Measurements from ENCODE around the gene PPP2R2D. TPM values are rescaled to one million over a fixed set of nuclear protein-coding genes. Genes with fewer than 3 reads are reported as not detected.

Gene PPP2R2D
- total and polyA plus RNA-seq, 5 donors = 30.1 to 38.2 (median 35.4) TPM

DNA sequence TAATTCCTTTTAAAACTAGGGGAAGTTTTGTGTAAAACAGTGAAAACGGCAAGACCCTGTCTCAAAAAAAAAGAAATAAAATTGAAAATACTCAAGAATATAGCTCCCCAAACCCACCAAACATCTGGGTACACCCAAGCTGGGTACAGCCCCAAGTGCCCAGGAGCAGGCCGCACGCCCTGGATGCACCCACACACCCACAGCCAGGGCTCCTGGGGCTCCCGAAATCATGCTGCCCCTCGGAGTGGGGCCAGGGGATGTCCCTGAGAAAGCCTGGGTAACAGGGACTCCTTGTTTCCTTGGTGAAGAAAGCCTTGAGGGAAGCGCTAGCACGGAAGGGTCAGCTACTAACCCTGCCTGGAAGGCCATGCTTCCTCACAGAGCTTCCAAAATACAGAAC is 70.8 kb downstream of the PPP2R2D start:
- Histone ChIP-seq H3K4me3 (ENCODE audit: low read length) (no peak overlapping the region), H3K9me3 (ENCODE audit: control insufficient read depth, low read length) (no peaks in the 10 kb centered on the region), H3K27me3 (ENCODE audit: control insufficient read depth, insufficient read depth) (no peaks in the 10 kb centered on the region), H3K4me1 (ENCODE audit: control insufficient read depth, insufficient read depth, low read length) (peaks cover 8% of the 10 kb centered on the region), H3K27ac (ENCODE audit: low read length) (no peak overlapping the region)
- ATAC-seq (no peak), DNase-seq (no peak)
- intact Hi-C loops (cut with DNase I) = loop anchor here in 1 of 4 donors (10.0 kb wide), 1 partner anchor 67 kb away; the partner anchor contains the start of gene PPP2R2D
- 92% methylated on average over 7 of the region's 7 CpGs for WGBS

GRCh38 chr10:131972474-131973071 is 71.8 kb downstream of the PPP2R2D start:
- no peaks in the 10 kb centered on the region for H3K9me3 ChIP-seq (ENCODE audit: control insufficient read depth, low read length)
- no peak overlapping the region for H3K4me3 ChIP-seq (ENCODE audit: low read length)
- H3K27me3 ChIP-seq (ENCODE audit: control insufficient read depth, insufficient read depth) = no peaks in the 10 kb centered on the region
- H3K4me1 ChIP-seq (ENCODE audit: control insufficient read depth, insufficient read depth, low read length) = peaks cover 8% of the 10 kb centered on the region
- peak; percentile 83 to 88 for ATAC-seq
- H3K27ac ChIP-seq (ENCODE audit: low read length) = no peak overlapping the region
- peak; percentile 75 to 89 (median 87) for DNase-seq
- 26% methylated on average over 11 of the region's 11 CpGs for WGBS
- intact Hi-C loops (cut with DNase I) = loop anchor here in 1 of 4 donors (10.0 kb wide), 1 partner anchor 68 kb away; the partner anchor contains the start of gene PPP2R2D

GRCh38 chr10:131973160-131973951 is 72.5 kb downstream of the PPP2R2D start:
- DNase-seq (peak in 1 of 3 donors; percentile 66), ATAC-seq (peak; percentile 42 to 47)
- Histone ChIP-seq H3K27ac (ENCODE audit: low read length) (no peak overlapping the region), H3K4me1 (ENCODE audit: control insufficient read depth, insufficient read depth, low read length) (peaks cover 8% of the 10 kb centered on the region), H3K27me3 (ENCODE audit: control insufficient read depth, insufficient read depth) (no peaks in the 10 kb centered on the region), H3K4me3 (ENCODE audit: low read length) (no peak overlapping the region), H3K9me3 (ENCODE audit: control insufficient read depth, low read length) (no peaks in the 10 kb centered on the region)
- intact Hi-C loops (cut with DNase I) = loop anchor here in 1 of 4 donors (10.0 kb wide), 1 partner anchor 69 kb away; the partner anchor contains the start of gene PPP2R2D
- WGBS = 76% methylated on average over 34 of the region's 34 CpGs

DNA sequence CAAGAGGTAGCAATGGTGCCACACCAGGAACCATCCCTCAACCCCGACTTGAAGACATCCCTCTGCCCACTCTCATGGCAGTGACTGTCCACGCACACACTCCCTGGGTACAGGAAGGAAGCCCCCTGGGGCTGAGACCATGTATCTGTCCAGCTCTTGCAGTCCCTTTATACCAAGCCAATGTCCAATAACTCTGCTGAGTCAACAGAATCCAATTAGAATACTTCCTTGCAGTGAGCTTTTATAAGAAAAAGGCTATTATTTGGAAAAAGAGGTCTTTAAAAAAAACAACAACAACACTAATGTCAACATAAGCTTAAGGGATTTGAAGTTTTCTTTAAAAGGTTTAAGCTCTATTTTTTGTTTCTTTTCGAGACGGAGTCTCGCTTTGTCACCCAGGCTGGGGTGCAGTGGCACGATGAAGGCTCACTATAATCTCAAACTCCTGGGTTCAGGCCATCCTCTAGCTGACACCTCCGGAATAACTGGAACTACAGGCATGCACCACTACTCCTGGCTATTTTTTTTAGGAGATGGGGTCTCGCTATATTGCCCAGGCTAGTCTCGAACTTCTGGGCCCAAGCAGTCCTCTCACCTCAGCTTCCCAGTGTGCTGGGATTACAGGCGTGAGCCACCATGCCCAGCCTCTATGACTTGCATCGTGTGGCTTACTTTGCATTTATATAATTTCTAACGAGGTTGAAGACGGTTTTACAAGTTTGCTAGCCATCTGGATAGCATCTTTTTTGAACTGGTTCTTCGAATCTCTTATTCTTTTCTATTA is 73.4 kb downstream of the PPP2R2D start:
- Histone ChIP-seq H3K9me3 (ENCODE audit: control insufficient read depth, low read length) (no peaks in the 10 kb centered on the region), H3K27ac (ENCODE audit: low read length) (no peak overlapping the region), H3K27me3 (ENCODE audit: control insufficient read depth, insufficient read depth) (no peaks in the 10 kb centered on the region), H3K4me3 (ENCODE audit: low read length) (no peak overlapping the region), H3K4me1 (ENCODE audit: control insufficient read depth, insufficient read depth, low read length) (peaks cover 8% of the 10 kb centered on the region)
- WGBS = 88% methylated on average over 14 of the region's 14 CpGs
- DNase-seq = no peak
- intact Hi-C loops (cut with DNase I) = loop anchor here in 1 of 4 donors (10.0 kb wide), 1 partner anchor 69 kb away; the partner anchor contains the start of gene PPP2R2D
- ATAC-seq = no peak

GRCh38 chr10:131975003-131975402 is 74.2 kb downstream of the PPP2R2D start:
- no peaks in the 10 kb centered on the region for H3K9me3 ChIP-seq (ENCODE audit: control insufficient read depth, low read length)
- H3K27me3 ChIP-seq (ENCODE audit: control insufficient read depth, insufficient read depth) = no peaks in the 10 kb centered on the region
- H3K27ac ChIP-seq (ENCODE audit: low read length) = no peak overlapping the region
- peaks cover 10% of the 10 kb centered on the region for H3K4me1 ChIP-seq (ENCODE audit: control insufficient read depth, insufficient read depth, low read length)
- WGBS = 54% methylated on average over 6 of the region's 6 CpGs
- DNase-seq = no peak
- intact Hi-C loops (cut with DNase I) = loop anchor here in 1 of 4 donors (10.0 kb wide), 1 partner anchor 70 kb away; the partner anchor contains the start of gene PPP2R2D
- no peak overlapping the region for H3K4me3 ChIP-seq (ENCODE audit: low read length)
- no peak for ATAC-seq

- H3K27me3 ChIP-seq (ENCODE audit: control insufficient read depth, insufficient read depth) = no peaks in the 10 kb centered on the region
- peaks cover 10% of the 10 kb centered on the region for H3K4me1 ChIP-seq (ENCODE audit: control insufficient read depth, insufficient read depth, low read length)
- no peak for DNase-seq
- H3K9me3 ChIP-seq (ENCODE audit: control insufficient read depth, low read length) = no peaks in the 10 kb centered on the region
- intact Hi-C loops (cut with DNase I) = loop anchor here in 1 of 4 donors (10.0 kb wide), 1 partner anchor 71 kb away; the partner anchor contains the start of gene PPP2R2D
- H3K27ac ChIP-seq (ENCODE audit: low read length) = no peak overlapping the region
- WGBS = 88% methylated on average over 10 of the region's 10 CpGs
- H3K4me3 ChIP-seq (ENCODE audit: low read length) = no peak overlapping the region
- ATAC-seq = no peak
Measured at GRCh38 chr10:131975796-131976195, 75.0 kb downstream of the PPP2R2D start.

DNA sequence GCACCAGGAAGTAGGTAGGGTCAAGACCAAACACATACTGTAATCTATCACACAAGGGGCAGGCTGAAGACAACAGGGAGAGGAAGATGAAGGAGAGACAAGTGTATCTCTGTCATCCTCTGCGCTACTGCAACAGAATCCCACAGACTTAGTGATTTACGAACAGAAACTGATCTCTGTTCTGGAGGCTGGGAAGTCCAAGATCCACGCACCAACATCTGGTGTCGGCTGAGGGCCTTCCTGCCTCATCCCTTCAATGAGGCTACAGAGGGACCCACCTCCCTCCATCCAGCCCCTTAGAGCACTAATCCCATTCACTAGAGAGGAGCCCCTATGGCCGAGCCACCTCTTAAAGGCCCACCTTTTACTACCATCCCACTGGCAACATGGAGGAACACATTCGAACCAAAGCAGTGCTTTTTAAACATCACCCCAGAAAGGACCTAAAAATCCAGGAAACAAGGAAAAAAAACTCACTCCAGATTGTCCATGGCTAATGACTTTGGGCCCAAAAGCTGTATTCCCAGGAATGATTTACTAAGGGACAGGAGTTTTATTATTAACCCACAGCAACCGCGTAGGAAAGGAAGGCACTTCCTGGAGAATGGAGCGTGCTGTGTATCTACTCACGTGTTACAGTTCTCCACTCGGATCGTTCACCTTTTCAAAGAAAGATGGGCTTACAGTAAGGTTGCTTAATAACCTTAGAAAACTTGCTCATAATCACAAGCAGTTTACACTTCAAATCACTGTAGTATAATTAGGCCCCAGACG is 76.7 kb downstream of the PPP2R2D start:
- no peak for ATAC-seq
- H3K4me3 ChIP-seq (ENCODE audit: low read length) = no peak overlapping the region
- intact Hi-C loops (cut with DNase I) = loop anchor here in 1 of 4 donors (10.0 kb wide), 1 partner anchor 73 kb away; the partner anchor contains the start of gene PPP2R2D
- peaks cover 10% of the 10 kb centered on the region for H3K4me1 ChIP-seq (ENCODE audit: control insufficient read depth, insufficient read depth, low read length)
- H3K9me3 ChIP-seq (ENCODE audit: control insufficient read depth, low read length) = no peaks in the 10 kb centered on the region
- no peaks in the 10 kb centered on the region for H3K27me3 ChIP-seq (ENCODE audit: control insufficient read depth, insufficient read depth)
- no peak for DNase-seq
- WGBS = 84% methylated on average over 13 of the region's 13 CpGs
- H3K27ac ChIP-seq (ENCODE audit: low read length) = no peak overlapping the region

- Histone ChIP-seq H3K27ac (ENCODE audit: low read length) (no peak overlapping the region), H3K9me3 (ENCODE audit: control insufficient read depth, low read length) (no peaks in the 10 kb centered on the region), H3K4me3 (ENCODE audit: low read length) (no peak overlapping the region), H3K27me3 (ENCODE audit: control insufficient read depth, insufficient read depth) (no peaks in the 10 kb centered on the region), H3K4me1 (ENCODE audit: control insufficient read depth, insufficient read depth, low read length) (peaks cover 7% of the 10 kb centered on the region)
- ATAC-seq (no peak), DNase-seq (no peak)
- intact Hi-C loops (cut with DNase I) = loop anchor here in 1 of 4 donors (10.0 kb wide), 1 partner anchor 74 kb away; the partner anchor contains the start of gene PPP2R2D
- WGBS = 66% methylated on average over 3 of the region's 3 CpGs
Measured at GRCh38 chr10:131978366-131978765, 77.6 kb downstream of the PPP2R2D start.

GRCh38 chr10:131978851-131979250 is 78.0 kb downstream of the PPP2R2D start:
- WGBS = 72% methylated on average over 6 of the region's 6 CpGs
- no peaks in the 10 kb centered on the region for H3K9me3 ChIP-seq (ENCODE audit: control insufficient read depth, low read length)
- H3K4me3 ChIP-seq (ENCODE audit: low read length) = no peak overlapping the region
- intact Hi-C loops (cut with DNase I) = loop anchor here in 1 of 4 donors (10.0 kb wide), 1 partner anchor 74 kb away; the partner anchor contains the start of gene PPP2R2D
- peaks cover 7% of the 10 kb centered on the region for H3K4me1 ChIP-seq (ENCODE audit: control insufficient read depth, insufficient read depth, low read length)
- H3K27ac ChIP-seq (ENCODE audit: low read length) = no peak overlapping the region
- DNase-seq (no peak), ATAC-seq (no peak)
- no peaks in the 10 kb centered on the region for H3K27me3 ChIP-seq (ENCODE audit: control insufficient read depth, insufficient read depth)

GRCh38 chr10:131979336-131979735 is 78.5 kb downstream of the PPP2R2D start:
- intact Hi-C loops (cut with DNase I) = loop anchor here in 1 of 4 donors (10.0 kb wide), 1 partner anchor 75 kb away; the partner anchor contains the start of gene PPP2R2D
- Histone ChIP-seq H3K27me3 (ENCODE audit: control insufficient read depth, insufficient read depth) (no peaks in the 10 kb centered on the region), H3K27ac (ENCODE audit: low read length) (no peak overlapping the region), H3K4me1 (ENCODE audit: control insufficient read depth, insufficient read depth, low read length) (peaks cover 7% of the 10 kb centered on the region), H3K4me3 (ENCODE audit: low read length) (peak overlapping the region; percentile 55), H3K9me3 (ENCODE audit: control insufficient read depth, low read length) (no peaks in the 10 kb centered on the region)
- WGBS = 51% methylated on average over 7 of the region's 7 CpGs
- ATAC-seq (no peak), DNase-seq (no peak)

Data from right cardiac atrium (tissue), 5 donors.